ENCODE results near the gene TSGA10.
"Not testable (repeated sequence)": the region's sequence is repeated elsewhere in the genome, so short reads cannot be mapped to it uniquely, and the experiment has no call there.

The TSGA10 gene, protein sequence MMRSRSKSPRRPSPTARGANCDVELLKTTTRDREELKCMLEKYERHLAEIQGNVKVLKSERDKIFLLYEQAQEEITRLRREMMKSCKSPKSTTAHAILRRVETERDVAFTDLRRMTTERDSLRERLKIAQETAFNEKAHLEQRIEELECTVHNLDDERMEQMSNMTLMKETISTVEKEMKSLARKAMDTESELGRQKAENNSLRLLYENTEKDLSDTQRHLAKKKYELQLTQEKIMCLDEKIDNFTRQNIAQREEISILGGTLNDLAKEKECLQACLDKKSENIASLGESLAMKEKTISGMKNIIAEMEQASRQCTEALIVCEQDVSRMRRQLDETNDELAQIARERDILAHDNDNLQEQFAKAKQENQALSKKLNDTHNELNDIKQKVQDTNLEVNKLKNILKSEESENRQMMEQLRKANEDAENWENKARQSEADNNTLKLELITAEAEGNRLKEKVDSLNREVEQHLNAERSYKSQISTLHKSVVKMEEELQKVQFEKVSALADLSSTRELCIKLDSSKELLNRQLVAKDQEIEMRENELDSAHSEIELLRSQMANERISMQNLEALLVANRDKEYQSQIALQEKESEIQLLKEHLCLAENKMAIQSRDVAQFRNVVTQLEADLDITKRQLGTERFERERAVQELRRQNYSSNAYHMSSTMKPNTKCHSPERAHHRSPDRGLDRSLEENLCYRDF

GRCh38 chr2:99154643-99155536 is at the start of gene TSGA10, which contains the start of gene LIPT1:
TSGA10 (minus strand) TSS chr2:99154942; CDS start chr2:99109439, 45,503 bp downstream.
LIPT1 (plus strand) TSS chr2:99154967; CDS start chr2:99161958, 6,991 bp downstream.
- DNase-seq (ENCODE audit: low spot score): peak; percentile 92

DNA sequence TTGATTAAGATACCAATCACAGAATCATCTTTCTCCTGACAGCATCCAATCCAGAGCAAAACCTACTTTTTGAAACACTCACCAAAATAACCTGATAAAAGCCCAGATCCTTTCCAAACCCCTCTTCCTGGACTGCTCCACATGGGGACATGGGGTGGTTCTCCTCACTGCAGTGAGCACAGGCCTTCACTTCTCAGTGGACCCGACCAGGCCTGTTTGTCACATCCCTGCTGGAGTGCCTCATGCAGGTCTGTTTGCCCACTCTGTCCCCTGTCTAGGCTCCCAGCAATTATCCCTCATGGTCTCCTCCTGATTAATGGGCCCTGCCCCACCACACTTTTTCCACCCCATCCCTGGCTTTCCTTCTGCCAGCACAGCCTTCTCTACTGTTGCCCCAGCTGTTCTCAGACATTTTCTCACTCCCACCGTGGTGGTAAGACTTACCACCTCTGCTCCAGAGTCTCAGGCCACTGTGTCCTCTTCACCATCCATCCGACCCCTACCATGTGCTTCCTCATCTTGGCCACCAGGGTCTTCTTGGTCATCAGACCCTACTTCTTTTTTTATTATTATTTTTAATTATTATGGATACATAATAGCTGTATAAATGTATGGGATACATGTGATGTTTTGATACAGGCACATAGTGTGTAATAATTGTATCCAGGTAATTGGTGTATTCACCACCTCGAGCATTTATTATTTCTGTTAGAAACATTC is 47.4 kb upstream of the TSGA10 start:
- DNase-seq (ENCODE audit: low spot score): no peak

GRCh38 chr2:99200076-99200800 is 45.5 kb upstream of the TSGA10 start:
- DNase-seq (ENCODE audit: low spot score): no peak

DNA sequence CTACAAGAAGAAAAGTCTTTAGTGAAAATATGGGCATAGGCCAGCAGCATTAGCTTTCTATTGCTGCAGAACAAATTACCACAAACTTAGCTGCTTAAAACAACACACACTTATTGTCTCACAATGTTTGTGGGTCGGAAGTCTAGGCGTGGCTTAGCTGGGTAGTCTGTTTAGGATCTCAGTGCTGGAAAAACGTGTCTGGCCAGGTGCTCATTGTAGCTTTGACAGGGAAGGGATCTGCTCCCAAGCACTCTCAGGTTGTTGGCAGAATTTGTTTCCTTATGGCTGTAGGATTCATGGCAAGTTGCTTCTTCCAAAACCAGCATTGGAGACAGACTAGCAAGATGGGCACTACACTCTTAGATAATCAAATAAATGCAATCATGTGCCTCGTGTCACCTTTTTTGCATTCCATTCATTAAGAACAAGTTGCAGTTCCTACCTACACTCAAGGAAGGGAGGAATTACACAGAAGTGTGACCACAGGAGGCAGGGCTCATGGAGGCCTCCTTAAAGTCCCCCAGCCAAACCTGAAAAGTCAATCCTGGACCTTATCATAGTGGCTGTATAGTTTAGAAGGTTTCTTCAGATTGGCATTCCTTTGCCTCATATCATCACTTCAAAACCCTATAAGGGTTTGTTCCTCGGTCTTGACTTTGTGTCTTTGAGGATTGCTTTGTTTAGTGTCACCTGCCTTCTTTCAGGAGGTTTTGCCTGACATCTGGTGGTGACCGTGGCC is 43.5 kb upstream of the TSGA10 start:
- DNase-seq (ENCODE audit: low spot score): no peak

DNA sequence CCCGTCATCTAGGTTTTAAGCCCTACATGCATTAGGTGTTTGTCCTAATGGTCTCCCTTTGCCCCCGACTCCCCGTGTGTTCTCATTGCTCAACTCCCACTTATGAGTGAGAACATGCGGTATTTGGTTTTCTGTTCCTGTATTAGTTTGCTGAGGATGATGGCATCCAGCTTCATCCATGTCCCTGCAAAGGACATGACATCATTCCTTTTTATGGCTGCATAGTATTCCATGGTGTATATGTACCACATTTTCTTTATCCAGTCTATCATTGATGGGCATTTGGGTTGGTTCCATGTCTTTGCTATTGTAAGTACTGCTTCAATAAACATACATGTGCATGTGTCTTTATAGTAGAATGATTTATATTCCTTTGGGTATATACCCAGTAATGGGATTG is 37.6 kb upstream of the TSGA10 start:
- not testable (repeated sequence) for DNase-seq (ENCODE audit: low spot score)

- DNase-seq (ENCODE audit: low spot score): no peak
Measured at GRCh38 chr2:99190548-99190947, 35.8 kb upstream of the TSGA10 start.

GRCh38 chr2:99188357-99188756 is 33.6 kb upstream of the TSGA10 start:
- no peak for DNase-seq (ENCODE audit: low spot score)

- no peak for DNase-seq (ENCODE audit: low spot score)
Measured at GRCh38 chr2:99187011-99187410, 32.3 kb upstream of the TSGA10 start.

DNA sequence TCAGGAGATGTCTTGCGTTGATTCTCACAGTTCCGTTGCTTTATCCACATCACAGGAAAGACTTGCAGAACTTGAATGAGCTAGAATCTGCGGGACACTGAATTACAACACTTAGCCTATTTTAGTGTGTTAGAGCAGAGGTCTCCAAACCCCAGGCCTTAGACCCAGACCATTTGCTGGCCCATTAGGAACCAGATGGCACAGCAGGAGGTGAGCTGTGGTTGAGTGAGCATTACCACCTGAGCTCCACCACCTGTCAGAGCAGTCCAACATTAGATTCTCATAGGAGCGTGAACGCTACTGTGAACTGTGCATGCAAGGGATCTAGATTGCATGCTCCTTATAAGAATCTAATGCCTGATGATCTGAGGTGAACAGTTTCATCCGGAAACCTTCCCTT is 30.1 kb upstream of the TSGA10 start:
- no peak for DNase-seq (ENCODE audit: low spot score)

DNA sequence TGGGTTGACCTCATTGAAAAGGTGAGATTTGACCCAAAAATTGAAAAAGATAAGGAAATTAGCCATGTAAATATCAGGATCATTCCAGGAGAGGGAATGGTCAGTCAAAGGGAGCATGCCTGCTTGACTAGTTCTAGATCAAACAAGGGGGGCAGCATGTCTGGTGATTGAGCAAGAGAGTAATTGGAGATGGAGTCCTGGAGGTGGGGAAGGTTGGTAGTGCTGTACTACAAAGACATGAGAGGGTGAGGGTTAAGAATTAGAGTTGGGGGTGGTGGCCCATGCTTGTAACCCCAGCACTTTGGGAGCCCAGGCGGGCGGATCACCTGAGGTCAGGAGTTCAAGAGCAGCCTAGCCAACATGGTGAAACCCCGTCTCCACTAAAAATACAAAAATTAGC is 28.3 kb upstream of the TSGA10 start:
- DNase-seq (ENCODE audit: low spot score): no peak

GRCh38 chr2:99181624-99182000 is 26.9 kb upstream of the TSGA10 start:
- DNase-seq (ENCODE audit: low spot score): peak; percentile 13

DNA sequence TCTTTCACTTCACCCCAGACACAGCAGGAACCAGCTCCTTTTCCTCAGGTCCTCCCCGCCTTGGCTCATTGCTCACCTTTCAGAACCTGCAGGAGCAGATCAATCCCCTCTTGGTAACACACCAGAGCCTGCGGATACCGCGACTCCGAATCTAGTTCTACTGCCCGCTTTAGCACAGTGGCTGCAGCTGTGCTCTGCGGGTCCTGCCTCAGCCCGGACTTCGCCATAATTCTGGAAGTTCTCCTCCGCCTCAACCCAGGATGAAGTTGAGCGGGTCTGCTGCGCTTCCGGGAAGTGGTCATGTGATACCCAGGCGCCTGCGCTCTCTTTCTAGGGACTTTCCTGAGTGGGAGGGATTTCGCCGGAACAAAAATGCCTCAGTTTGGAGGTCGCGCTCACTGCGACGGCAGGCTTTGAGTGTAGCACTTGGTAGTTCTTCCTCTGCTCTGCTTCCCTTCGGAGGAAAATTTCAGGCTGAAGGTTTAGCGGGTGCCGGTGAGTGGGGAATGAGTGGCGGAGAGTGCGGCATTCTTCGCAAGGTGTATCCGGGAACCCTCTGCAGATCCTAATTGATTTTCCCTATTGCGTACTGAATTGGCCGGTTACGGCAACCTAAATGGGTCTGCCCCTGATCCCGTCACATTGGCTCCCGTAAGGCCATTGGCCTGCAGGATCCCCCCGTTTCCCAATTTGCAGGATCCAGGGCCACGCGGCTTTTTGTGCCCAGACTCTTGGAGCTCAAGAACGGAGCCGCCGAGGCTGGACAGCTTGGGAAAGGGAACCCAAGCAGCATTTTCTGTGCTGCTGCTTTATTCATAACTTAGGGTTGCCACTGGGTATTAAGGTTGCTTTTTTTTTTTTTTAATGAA is 26.2 kb upstream of the TSGA10 start, which contains the start of the genes MITD1 and MRPL30:
TSS of gene MITD1 (minus strand) at position 304 of the 869 bp plus-strand sequence. CDS start at position 227, 77 bp downstream.
TSS of gene MRPL30 (plus strand) at position 430 of the 869 bp plus-strand sequence. CDS start 5,020 bp downstream, outside the sequence.
- DNase-seq (ENCODE audit: low spot score): peak; percentile 88

- DNase-seq (ENCODE audit: low spot score): no peak
Measured at GRCh38 chr2:99171377-99172140, 16.8 kb upstream of the TSGA10 start.

GRCh38 chr2:99169534-99169933 is 14.8 kb upstream of the TSGA10 start:
- DNase-seq (ENCODE audit: low spot score): no peak

- no peak for DNase-seq (ENCODE audit: low spot score)
Measured at GRCh38 chr2:99166218-99166617, 11.5 kb upstream of the TSGA10 start.

DNA sequence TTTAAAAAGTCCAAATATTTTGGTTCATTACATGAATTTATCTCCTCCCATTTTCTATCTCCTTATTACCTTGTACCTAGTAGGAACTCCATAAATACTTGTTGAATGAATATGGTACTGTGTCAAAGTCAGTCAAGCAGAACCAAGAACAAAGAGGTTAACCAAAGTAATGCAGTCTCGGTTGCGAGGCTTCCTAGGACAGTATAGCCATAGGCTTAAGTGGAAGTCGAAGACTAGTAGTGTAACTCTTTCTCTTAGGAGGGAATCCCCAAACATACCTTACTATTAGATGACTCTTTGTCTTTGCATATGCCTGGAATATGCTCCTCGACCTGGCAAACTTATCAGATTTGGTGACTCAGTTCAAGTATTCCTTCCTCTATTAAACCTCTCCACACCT is 4.9 kb upstream of the TSGA10 start:
- DNase-seq (ENCODE audit: low spot score): no peak

GRCh38 chr2:99158599-99158998 is 3.9 kb upstream of the TSGA10 start:
- no peak for DNase-seq (ENCODE audit: low spot score)

- DNase-seq (ENCODE audit: low spot score): no peak
Measured at GRCh38 chr2:99156891-99157290, 2.1 kb upstream of the TSGA10 start.
